ENCODE results near the gene ZKSCAN3.

Gene ZKSCAN3

GRCh38 chr6:28408076-28408802, 58.5 kb downstream of the ZKSCAN3 start:
- H3K27me3 ChIP-seq (ENCODE audit: insufficient read depth, poor library complexity, severe bottlenecking), result no peaks in the 10 kb centered on the region
- TF ChIP-seq REST (IDR thresholded peaks at IDR 0.05; ENCODE audit: insufficient replicate concordance, low read depth) (no peak), GABPA (IDR thresholded peaks at IDR 0.05; ENCODE audit: low read depth) (no peak), POLR2AphosphoS5 (IDR thresholded peaks at IDR 0.05; ENCODE audit: low read depth) (no peak)
- no peak overlapping the region for H3K4me3 ChIP-seq (replicated peaks; ENCODE audit: insufficient read depth, low read length)
- H3K27ac ChIP-seq (replicated peaks), result no peak overlapping the region
- no peak for DNase-seq (ENCODE audit: low read depth in 1 of 2, low spot score in 1 of 2)

DNA sequence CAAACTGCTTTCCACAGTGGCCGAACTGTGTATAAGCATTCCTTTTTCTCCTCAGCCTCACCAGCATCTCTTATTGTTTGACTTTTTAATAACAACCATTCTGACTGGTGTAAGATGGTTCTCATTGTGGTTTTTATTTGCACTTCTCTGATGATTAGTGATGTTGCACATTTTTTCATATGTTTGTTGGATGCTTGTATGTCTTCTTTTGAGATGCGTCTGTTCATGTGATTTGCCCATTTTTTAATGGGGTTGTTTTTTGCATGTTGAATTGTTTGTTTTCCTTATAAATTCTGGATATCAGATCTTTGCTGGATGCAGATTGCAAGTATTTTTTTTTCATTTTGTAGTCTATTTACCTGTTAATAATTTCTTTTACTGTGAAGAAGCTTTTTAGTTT, 61.0 kb downstream of the ZKSCAN3 start:
- Histone ChIP-seq H3K27me3 (ENCODE audit: insufficient read depth, poor library complexity, severe bottlenecking) (no peaks in the 10 kb centered on the region), H3K27ac (replicated peaks) (no peak overlapping the region), H3K4me3 (replicated peaks; ENCODE audit: insufficient read depth, low read length) (no peak overlapping the region)
- DNase-seq (ENCODE audit: low read depth in 1 of 2, low spot score in 1 of 2), result no peak
- no peak for TF ChIP-seq GABPA (IDR thresholded peaks at IDR 0.05; ENCODE audit: low read depth)
- no peak for TF ChIP-seq SPI1 (IDR thresholded peaks at IDR 0.05; ENCODE audit: borderline replicate concordance, low read depth)
- no peak for TF ChIP-seq CTCF (IDR thresholded peaks at IDR 0.05; ENCODE audit: insufficient read depth, low read length)

DNA sequence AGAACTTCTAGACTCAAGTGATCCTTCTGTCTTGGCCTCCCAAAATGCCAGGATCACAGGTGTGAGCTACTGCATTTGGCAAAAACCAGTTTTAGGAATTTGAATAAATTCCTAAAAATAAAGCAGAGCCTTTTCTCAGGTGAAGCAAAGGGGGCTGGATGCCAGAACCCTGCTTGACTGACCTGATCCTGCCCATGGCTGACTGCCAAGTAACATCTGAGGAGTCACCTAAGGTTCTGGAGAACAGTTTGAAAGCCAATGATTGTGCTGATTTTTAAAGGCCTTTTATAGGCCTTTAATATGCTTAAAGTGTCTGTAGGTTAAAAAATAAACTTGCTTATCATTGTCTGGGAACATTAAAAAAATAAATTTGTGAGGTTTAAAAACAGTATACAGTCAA, 63.9 kb downstream of the ZKSCAN3 start:
- Histone ChIP-seq H3K27me3 (ENCODE audit: insufficient read depth, poor library complexity, severe bottlenecking) (no peaks in the 10 kb centered on the region), H3K27ac (replicated peaks) (no peak overlapping the region), H3K4me3 (replicated peaks; ENCODE audit: insufficient read depth, low read length) (no peak overlapping the region)
- no peak for DNase-seq (ENCODE audit: low read depth in 1 of 2, low spot score in 1 of 2)
- TF ChIP-seq POLR2AphosphoS5 (IDR thresholded peaks at IDR 0.05; ENCODE audit: low read depth) (no peak), CTCF (IDR thresholded peaks at IDR 0.05; ENCODE audit: insufficient read depth, low read length) (no peak)

All from HL-60 (cell line).